A549 treated with DMSO at 1 μM for 4 hours (cell line): ENCODE measurements around the gene TAF11L5. TPM values are rescaled to one million over a fixed set of nuclear protein-coding genes. Genes with fewer than 3 reads are reported as not detected.

ENCODE experiments used
- total RNA-seq: library from RNA; stranded (reverse); fragments of 200-300 nt; extraction: Qiagen RNA extraction; gene quantifications from 5 replicates; pipeline ENCODE4 v1.2.3, GENCODE V29; 2022; ENCODE audit warnings: low read depth

TAF11L5 gene
- not detected in 5 replicates for total RNA-seq

DNA sequence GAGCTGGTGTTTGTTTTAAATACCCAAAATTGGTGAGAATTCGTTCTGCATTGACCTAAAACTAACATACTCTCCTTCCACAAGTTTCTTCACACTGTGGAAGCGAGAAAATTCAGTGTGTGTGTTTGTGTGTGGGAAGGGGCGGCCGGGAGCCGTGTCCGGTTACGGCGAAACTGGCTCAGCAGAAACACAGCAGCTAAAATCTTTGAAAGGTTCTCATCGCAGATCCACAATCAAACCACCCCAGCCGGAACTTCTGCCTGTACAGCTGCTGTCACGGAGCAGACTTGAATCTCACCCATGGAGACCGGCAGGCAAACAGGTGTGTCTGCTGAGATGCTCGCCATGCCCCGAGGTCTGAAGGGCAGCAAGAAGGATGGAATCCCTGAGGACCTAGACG lies at the start of gene TAF11L5:
Gene TAF11L5, plus strand, starts transcription at position 301 of the 400 bp plus-strand sequence.

DNA sequence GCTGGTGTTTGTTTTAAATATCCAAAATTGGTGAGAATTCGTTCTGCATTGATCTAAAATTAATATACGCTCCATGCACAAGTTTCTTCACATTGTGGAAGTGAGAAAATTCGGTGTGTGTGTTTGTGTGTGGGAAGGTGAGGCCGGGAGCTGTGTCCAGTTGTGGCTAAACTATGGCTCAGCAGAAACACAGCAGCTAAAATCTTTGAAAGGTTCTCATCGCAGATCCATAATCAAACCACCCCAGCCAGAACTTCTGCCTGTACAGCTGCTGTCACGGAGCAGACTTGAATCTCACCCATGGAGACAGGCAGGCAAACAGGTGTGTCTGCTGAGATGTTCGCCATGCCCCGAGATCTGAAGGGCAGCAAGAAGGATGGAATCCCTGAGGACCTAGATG lies 27.1 kb upstream of the TAF11L5 start, which contains the start of gene TAF11L2:
Gene TAF11L2, plus strand, starts transcription at position 301 of the 400 bp plus-strand sequence.

DNA sequence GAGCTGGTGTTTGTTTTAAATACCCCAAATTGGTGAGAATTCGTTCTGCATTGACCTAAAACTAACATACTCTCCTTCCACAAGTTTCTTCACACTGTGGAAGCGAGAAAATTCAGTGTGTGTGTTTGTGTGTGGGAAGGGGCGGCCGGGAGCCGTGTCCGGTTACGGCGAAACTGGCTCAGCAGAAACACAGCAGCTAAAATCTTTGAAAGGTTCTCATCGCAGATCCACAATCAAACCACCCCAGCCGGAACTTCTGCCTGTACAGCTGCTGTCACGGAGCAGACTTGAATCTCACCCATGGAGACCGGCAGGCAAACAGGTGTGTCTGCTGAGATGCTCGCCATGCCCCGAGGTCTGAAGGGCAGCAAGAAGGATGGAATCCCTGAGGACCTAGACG lies 7.0 kb upstream of the TAF11L5 start, which contains the start of gene TAF11L3:
Gene TAF11L3, plus strand, starts transcription at position 301 of the 400 bp plus-strand sequence.

DNA sequence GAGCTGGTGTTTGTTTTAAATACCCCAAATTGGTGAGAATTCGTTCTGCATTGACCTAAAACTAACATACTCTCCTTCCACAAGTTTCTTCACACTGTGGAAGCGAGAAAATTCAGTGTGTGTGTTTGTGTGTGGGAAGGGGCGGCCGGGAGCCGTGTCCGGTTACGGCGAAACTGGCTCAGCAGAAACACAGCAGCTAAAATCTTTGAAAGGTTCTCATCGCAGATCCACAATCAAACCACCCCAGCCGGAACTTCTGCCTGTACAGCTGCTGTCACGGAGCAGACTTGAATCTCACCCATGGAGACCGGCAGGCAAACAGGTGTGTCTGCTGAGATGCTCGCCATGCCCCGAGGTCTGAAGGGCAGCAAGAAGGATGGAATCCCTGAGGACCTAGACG lies 3.5 kb upstream of the TAF11L5 start, which contains the start of gene TAF11L4:
Gene TAF11L4, plus strand, starts transcription at position 301 of the 400 bp plus-strand sequence.

DNA sequence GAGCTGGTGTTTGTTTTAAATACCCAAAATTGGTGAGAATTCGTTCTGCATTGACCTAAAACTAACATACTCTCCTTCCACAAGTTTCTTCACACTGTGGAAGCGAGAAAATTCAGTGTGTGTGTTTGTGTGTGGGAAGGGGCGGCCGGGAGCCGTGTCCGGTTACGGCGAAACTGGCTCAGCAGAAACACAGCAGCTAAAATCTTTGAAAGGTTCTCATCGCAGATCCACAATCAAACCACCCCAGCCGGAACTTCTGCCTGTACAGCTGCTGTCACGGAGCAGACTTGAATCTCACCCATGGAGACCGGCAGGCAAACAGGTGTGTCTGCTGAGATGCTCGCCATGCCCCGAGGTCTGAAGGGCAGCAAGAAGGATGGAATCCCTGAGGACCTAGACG lies 3.3 kb downstream of the TAF11L5 start, which contains the start of gene TAF11L6:
Gene TAF11L6, plus strand, starts transcription at position 301 of the 400 bp plus-strand sequence.

Other genes with a start within 250 kb of the TAF11L5 start
- not detected in 5 replicates for gene TAF11L2, start 27.0 kb upstream of the TAF11L5 start, total RNA-seq
- not detected in 5 replicates for gene TAF11L3, start 6.9 kb upstream of the TAF11L5 start, total RNA-seq
- gene TAF11L4, start 3.4 kb upstream of the TAF11L5 start, total RNA-seq: not detected in 5 replicates
- not detected in 5 replicates for gene TAF11L6, start 3.4 kb downstream of the TAF11L5 start, total RNA-seq
- not detected in 5 replicates for gene TAF11L7, start 60.5 kb downstream of the TAF11L5 start, total RNA-seq
- gene TAF11L8, start 65.7 kb downstream of the TAF11L5 start, total RNA-seq: not detected in 5 replicates
- gene TAF11L9, start 69.2 kb downstream of the TAF11L5 start, total RNA-seq: not detected in 5 replicates
- gene TAF11L10, start 72.6 kb downstream of the TAF11L5 start, total RNA-seq: not detected in 5 replicates
- gene TAF11L11, start 78.9 kb downstream of the TAF11L5 start, total RNA-seq: 0.15 to 0.32 TPM (median 0.29 TPM) in 5 replicates
- 0.09 to 0.24 TPM in 2 of 5 replicates, not detected in the others for gene TAF11L12, start 85.2 kb downstream of the TAF11L5 start, total RNA-seq
- gene TAF11L13, start 106.9 kb downstream of the TAF11L5 start, total RNA-seq: not detected in 5 replicates
- gene TAF11L14, start 109.2 kb downstream of the TAF11L5 start, total RNA-seq: not detected in 5 replicates